HepG2 (cell line): Measurements from ENCODE around the gene STPG4. TPM values are rescaled to one million over a fixed set of nuclear protein-coding genes. Genes with fewer than 3 reads are reported as not detected.

Source experiments
- BHLHE40 ChIP-seq: IDR thresholded peaks from 2 replicates; pipeline ENCODE4 v1.6.1; 2011; ENCODE audit warnings: low read length, improper control_type of control experiment
- CREB3 ChIP-seq: sonication (generic); formaldehyde crosslinking; IDR thresholded peaks from 2 replicates; pipeline ENCODE4 v1.5.0; 2020; ENCODE audit warnings: missing genetic modification reagents
- KAT2B ChIP-seq: fragments of 150-350 bp; IDR thresholded peaks from 2 replicates; pipeline ENCODE4 v1.6.1; 2014; ENCODE audit warnings: low read depth, low read length, borderline replicate concordance
- PITX1 ChIP-seq: sonication (generic); formaldehyde crosslinking; IDR thresholded peaks from 2 replicates; pipeline ENCODE4 v1.5.1; 2020; ENCODE audit warnings: mild to moderate bottlenecking, missing genetic modification reagents
- RAD51 ChIP-seq: fragments of 450-650 bp; IDR thresholded peaks from 2 replicates; pipeline ENCODE4 v1.6.1; 2016; ENCODE audit warnings: borderline replicate concordance
- SMC3 ChIP-seq: IDR thresholded peaks from 2 replicates; pipeline ENCODE4 v1.6.1; 2011; ENCODE audit warnings: low read length, improper control_type of control experiment
- SOX13 ChIP-seq, 3 experiments: fragments of 450-650 bp in 1 of 3; sonication (generic) in 1 of 3; formaldehyde crosslinking in 1 of 3; IDR thresholded peaks in 2 of 3; conservative IDR thresholded peaks in 1 of 3; 2 replicates each; pipeline versions ENCODE4 v1.5.0 to v1.6.1; 2016 to 2020; ENCODE audit warnings: antibody characterized with exemption in 1 of 3, mild to moderate bottlenecking in 1 of 3, missing compliant biosample characterization in 1 of 3, missing genetic modification reagents in 1 of 3, moderate library complexity in 1 of 3
- TBX3 ChIP-seq: fragments of 450-650 bp; IDR thresholded peaks from 2 replicates; pipeline ENCODE4 v1.6.1; 2017; ENCODE audit warnings: antibody characterized with exemption, mild to moderate bottlenecking, inconsistent platforms, borderline replicate concordance
- ZBTB49 ChIP-seq: sonication (generic); formaldehyde crosslinking; IDR thresholded peaks from 2 replicates; pipeline ENCODE4 v1.4.0; 2020; ENCODE audit warnings: missing genetic modification reagents, borderline replicate concordance
- ZNF430 ChIP-seq: sonication (generic); formaldehyde crosslinking; IDR thresholded peaks from 2 replicates; pipeline ENCODE4 v1.9.0; 2021; ENCODE audit warnings: mild to moderate bottlenecking, missing genetic modification reagents
- ZNF775 ChIP-seq: sonication (generic); formaldehyde crosslinking; IDR thresholded peaks from 2 replicates; pipeline ENCODE4 v1.4.0; 2020; ENCODE audit warnings: missing genetic modification reagents, mild to moderate bottlenecking, moderate library complexity, borderline replicate concordance
- ZNF790 ChIP-seq: sonication (generic); formaldehyde crosslinking; IDR thresholded peaks from 2 replicates; pipeline ENCODE4 v1.8.0; 2022; ENCODE audit warnings: missing genetic modification reagents, mild to moderate bottlenecking, borderline replicate concordance
- ZNF83 ChIP-seq: sonication (generic); formaldehyde crosslinking; IDR thresholded peaks from 2 replicates; pipeline ENCODE4 v1.4.0; 2020; ENCODE audit warnings: missing genetic modification reagents, mild to moderate bottlenecking, borderline replicate concordance
- polyA plus RNA-seq, 8 experiments: library from polyadenylated mRNA; depleted of rRNA in 3 of 8; stranded (reverse) in 7 of 8; unstranded in 1 of 8; fragments of >200 nt; fragmentation: Illumina TruSeq in 4 of 8; extraction: Trizol in 4 of 8; gene quantifications; 2 replicates each; pipeline versions ENCODE4 v1.2.1 to v1.2.3, GENCODE V29; 2011 to 2016; ENCODE audit warnings: low read depth in 4 of 8, missing spikeins in 1 of 8, mixed read lengths in 1 of 8; ENCODE audit not compliant: insufficient read depth in 1 of 8
- total RNA-seq, 5 experiments: library from RNA; depleted of rRNA; stranded (reverse); fragments of >200 nt; fragmentation: Illumina TruSeq; extraction: Trizol; gene quantifications; 2 replicates each; pipeline ENCODE4 v1.2.3, GENCODE V29; 2016; ENCODE audit warnings: low read depth in 1 of 5
- TF ChIP-seq, protein P1 (sequence below): sonication (generic); formaldehyde crosslinking; IDR thresholded peaks from 2 replicates; pipeline ENCODE4 v1.5.0; 2020; ENCODE audit warnings: missing genetic modification reagents

STPG4 gene
- total and polyA plus RNA-seq, 2 of the 13 experiments (the other 11 are each of a cell fraction or from before 2014, with no cell fraction given), result 0.11 to 0.15 TPM

GRCh38 chr2:47039489-47039870 is 115.6 kb downstream of the STPG4 start (continued):
- TF ChIP-seq CREB3 (CRISPR knock-in tag) (no peak), KAT2B (no peak), ZNF790 (no peak), ZNF83 (CRISPR knock-in tag) (no peak), ZNF430 (CRISPR knock-in tag) (no peak), PITX1 (CRISPR knock-in tag) (peak; percentile 86; the same call in 1 of the 2 replicates), ZNF775 (CRISPR knock-in tag) (no peak), ZBTB49 (no peak), SMC3 (no peak), SOX13 (IDR thresholded peaks at IDR 0.05) (no peak), SOX13 (CRISPR knock-in tag; conservative IDR thresholded peaks at IDR 0.05 in 1 of 2, IDR thresholded peaks at IDR 0.05 in 1 of 2) (peak in 1 of 2 experiments; percentile 21; a peak in 1 of 4 replicates), BHLHE40 (no peak), RAD51 (no peak), TBX3 (no peak)
- TF ChIP-seq, protein P1, sequence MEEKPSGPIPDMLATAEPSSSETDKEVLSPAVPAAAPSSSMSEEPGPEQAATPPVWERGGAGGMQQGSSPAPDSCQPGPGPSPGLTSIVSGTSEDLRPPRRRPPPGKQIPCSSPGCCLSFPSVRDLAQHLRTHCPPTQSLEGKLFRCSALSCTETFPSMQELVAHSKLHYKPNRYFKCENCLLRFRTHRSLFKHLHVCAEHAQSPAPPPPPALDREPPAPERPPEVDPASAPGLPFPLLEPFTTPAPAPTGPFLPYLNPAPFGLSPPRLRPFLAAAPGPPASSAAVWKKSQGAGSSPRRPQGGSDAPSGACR (CRISPR knock-in tag), result no peak
